HG03066 (cell line): ENCODE results near the gene FBXW8.

Source experiments
- ATAC-seq: cut with Tn5 transposase; IDR thresholded peaks from one replicate; pipeline ENCODE4 v1.9.1; 2021; ENCODE audit warnings: low read depth; ENCODE audit not compliant: unreplicated experiment

FBXW8 gene

DNA sequence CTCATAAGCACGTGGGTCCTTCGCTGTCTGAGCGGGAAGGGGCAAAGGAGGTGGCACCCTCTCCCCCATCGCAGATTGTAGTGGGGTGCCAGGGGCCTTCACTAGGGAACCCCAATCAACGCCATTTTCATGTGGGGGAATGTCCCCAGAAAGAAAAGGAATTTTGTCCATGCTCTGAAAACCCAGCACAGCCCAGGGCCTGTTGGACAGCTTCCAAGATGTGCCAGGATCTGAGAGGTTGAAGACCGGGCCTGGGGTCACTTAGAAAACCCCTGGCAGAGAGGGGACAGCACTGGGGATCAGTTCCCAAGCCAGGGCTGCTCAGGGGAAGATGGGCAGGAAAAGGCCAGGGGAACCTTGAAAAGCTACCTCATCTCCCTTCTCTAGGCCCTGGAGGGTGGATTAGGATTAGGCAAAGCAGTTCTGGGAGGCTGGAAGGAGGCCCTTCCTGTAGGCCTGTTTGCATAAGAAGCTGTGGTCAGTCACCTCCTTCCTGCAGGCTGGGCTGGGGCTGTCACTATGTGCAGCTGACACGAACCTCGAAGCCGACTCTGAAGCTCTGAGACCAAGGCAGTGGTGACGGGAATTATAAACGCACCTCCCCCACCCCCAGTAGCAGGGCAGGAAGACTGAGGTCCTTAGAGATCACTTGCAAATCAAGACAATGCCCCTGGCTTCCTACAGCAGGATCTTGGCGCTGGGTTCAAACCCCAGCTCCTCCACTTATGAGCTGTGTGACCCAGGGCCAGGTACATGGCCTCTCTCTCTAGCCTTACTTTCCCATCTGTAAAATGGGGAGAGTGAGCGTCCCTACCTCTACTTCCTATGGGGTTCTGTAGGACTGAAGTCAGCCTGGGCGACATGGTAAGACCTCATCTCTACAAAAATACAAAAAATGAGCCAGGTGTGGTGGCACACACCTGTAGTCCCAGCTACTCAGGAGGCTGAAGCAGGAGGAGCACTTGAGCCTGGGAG is 159.5 kb downstream of the FBXW8 start:
- no peak for ATAC-seq

DNA sequence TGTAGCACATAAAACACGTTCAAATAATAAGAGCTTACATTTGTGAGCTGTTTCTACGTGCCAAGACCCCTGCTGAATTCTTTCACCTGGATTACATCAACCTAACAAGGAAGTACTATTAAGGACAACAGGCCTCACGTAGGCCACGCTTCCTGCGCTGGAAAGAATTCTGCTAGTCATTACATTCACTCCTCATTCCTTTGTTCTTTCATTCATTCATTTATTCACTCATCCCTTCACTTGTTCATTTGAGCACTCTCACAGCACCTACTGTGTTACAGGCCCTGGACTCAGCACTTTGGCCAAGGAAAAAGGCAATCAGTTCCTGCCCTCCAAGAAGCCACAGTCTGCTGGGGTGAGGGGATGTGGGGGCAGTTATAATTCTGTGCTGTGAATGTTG is 160.3 kb downstream of the FBXW8 start:
- no peak for ATAC-seq

DNA sequence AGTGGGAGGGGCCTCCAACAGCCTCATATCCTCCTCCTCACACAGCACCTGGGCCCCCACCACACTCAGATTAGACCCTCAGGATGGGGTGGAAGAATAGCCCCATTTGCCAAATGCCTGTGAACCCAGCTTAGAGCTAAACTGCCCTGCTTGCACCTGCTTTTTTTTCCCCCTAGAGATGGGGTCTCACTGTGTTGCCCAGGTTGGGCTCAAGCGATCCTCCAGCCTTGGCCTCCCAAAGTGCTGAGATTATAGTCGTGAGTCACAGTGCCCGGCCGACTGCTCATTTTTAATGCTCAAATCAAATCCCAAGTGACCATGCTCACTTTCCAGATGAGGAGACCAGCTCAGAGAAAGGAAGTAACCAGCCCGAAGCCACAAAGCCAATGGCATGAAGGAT is 161.4 kb downstream of the FBXW8 start:
- ATAC-seq = no peak

DNA sequence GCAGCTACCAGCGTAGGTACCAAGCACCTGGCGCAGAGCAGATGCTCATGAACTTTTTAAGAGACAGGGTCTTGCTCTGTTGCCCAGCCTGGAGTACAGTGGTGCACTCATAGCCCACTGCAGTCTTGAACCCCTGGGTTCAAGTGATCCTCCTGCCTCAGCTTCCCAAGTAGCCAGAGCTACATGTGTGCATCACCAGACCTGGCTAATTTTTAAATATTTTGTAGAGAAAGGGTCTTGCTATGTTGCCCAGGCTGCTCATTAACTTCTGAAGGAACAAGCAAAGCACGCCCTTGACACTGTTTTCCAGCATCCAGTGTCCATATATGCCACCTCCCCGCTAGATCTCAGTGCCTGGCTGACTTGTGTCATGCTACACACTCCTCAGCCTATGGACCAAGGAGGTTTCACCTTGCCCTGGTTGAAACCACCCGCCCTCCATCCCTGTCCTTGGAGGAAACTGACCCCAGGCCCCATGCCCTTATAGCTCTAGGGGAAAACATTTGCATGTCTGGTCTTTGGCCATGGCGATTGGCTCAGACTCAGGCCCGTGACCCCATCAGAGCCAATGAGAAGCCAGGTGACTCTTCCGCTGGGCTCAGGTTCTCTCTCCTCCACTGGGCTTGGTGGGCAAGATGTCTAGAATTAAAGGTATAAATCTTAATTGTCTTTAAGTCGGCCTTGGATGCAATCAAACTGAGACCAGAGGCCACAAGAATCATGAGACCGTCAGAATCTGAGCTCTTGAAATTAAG is 162.2 kb downstream of the FBXW8 start:
- no peak for ATAC-seq

DNA sequence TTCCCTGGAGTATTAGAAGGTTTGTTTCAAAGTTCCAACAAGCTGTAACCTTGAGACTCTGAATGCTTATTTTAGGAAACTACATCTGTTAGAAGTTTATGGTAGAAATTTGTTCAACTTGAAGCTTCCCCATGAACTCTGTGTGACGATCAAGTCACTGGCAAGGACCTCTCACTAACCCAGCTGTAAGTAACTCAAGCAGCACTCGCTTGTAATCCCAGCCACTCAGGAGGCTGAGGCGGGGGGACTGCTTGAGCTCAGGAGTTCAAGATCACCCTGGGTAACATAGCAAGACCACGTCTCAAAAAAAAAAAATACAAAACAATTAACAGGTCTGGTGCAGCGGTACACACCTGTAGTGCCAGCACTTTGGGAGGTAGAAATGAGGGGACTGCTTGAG is 162.9 kb downstream of the FBXW8 start:
- ATAC-seq = no peak

DNA sequence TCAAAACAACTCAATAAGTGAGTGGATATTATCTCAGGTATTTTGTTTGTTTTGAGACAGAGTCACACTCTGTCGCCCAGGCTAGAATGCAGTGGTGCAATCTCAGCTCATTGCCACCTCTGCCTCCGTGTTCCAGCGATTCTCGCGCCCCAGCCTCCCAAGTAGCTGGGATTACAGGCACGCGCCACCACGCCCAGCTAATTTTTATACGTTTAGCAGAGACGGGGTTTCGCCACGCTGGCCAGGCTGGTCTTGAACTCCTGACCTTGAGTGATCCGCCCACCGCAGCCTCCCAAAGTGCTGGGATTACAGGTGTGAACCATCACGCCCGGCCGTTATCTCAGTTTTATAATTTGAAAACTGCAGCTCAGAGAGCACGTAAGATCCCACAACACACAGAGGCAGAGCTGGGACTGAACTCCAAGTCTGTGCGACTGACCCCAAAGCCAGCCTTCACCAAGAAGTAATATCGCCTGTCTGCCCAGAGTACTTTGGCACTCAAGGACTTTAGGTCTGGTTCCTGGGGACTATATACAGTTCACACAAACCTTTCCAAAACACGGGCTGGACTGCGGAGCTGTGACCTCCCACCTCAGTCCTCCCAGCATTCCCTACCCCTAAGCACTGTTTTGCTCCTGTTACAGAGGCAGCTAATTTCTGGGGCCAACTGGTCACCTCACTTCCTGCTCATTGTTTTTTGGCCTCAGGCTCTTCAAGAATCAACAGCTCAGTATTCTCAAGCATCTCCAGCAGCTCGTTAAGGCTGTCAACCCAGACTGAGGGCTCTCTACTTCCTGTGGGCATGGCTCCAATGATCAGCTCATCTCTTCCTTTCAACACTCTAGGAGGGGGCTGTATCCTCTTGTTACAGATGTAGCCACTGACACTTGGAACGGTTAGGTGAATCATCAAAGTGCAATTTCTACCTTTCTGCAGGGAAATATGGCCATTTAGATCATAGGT is 165.9 kb downstream of the FBXW8 start:
- no peak for ATAC-seq

DNA sequence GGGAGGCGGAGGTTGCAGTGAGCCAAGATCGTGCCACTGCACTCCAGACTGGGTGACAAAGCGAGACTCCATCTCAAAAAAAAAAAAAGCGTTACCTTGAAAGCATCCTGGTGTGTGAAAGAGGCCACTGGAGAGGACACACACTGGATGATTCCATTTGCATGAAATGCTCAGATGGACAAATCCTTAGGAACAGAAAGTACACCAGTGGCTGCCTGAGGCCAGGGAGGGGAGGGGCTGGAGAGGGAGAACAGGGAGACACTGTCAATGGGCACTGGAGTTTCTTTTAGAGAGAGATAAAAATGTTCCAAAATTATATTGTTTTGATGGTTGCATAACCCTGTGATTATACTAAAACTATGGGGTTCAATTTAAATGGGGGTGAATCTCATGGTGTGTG is 168.7 kb downstream of the FBXW8 start:
- no peak for ATAC-seq

DNA sequence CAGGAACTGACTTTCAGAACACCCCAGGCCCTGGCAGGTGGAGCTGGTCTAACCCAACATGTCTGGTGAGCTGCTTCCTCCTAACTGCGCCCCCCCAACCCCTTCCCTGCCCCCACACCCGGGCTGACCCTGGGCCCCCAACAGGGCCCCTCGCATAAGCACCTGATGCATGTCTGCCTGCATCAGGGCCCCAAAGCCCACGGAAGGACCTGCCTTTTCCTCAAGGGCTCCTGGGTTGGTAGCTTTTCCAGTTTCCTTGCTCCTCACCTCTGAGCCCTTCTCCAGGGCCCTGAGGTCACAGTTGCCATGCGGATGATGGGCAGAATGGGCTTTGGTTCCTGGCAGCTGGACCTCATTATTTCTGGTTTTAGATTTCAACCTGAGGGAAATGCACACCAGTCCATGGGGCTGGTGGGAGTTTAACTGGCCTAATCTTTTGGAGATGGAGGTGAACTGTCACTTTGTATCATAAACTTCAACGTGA is 170.0 kb downstream of the FBXW8 start:
- ATAC-seq = no peak
